GM04504 (cell line): Measurements from ENCODE around the gene ICOS.
A peak's percentile ranks its signal among the peaks of the same experiment; 100 is the strongest.

Experiments
- DNase-seq: peaks from one replicate; pipeline ENCODE4 v3.0.0-alpha.2; 2012; ENCODE audit warnings: low read depth

ICOS gene

GRCh38 chr2:203936535-203936934 is at the start of gene ICOS:
Gene ICOS (plus strand): TSS chr2:203936763. CDS start chr2:203936815, 52 bp downstream.
- no peak for DNase-seq

- DNase-seq, result no peak
Observed at GRCh38 chr2:203887677-203888076, 48.9 kb upstream of the ICOS start.

GRCh38 chr2:203889542-203889941 is 47.0 kb upstream of the ICOS start:
- DNase-seq, result no peak

GRCh38 chr2:203889944-203890343 is 46.6 kb upstream of the ICOS start:
- no peak for DNase-seq

GRCh38 chr2:203890733-203891132 is 45.8 kb upstream of the ICOS start:
- DNase-seq, result no peak

- DNase-seq, result no peak
Observed at GRCh38 chr2:203891474-203891873, 45.1 kb upstream of the ICOS start.

GRCh38 chr2:203892207-203892606 is 44.4 kb upstream of the ICOS start:
- no peak for DNase-seq

GRCh38 chr2:203893401-203893800 is 43.2 kb upstream of the ICOS start:
- DNase-seq, result no peak

- DNase-seq, result no peak
Observed at GRCh38 chr2:203893840-203894239, 42.7 kb upstream of the ICOS start.

- DNase-seq, result no peak
Observed at GRCh38 chr2:203894262-203894661, 42.3 kb upstream of the ICOS start.

GRCh38 chr2:203897544-203897943 is 39.0 kb upstream of the ICOS start:
- no peak for DNase-seq

- no peak for DNase-seq
Observed at GRCh38 chr2:203898657-203899056, 37.9 kb upstream of the ICOS start.

GRCh38 chr2:203900253-203900652 is 36.3 kb upstream of the ICOS start:
- no peak for DNase-seq

GRCh38 chr2:203904022-203904421 is 32.5 kb upstream of the ICOS start:
- no peak for DNase-seq

- no peak for DNase-seq
Observed at GRCh38 chr2:203905656-203906055, 30.9 kb upstream of the ICOS start.

GRCh38 chr2:203908066-203908796 is 28.3 kb upstream of the ICOS start:
- DNase-seq, result no peak

GRCh38 chr2:203908797-203909185 is 27.8 kb upstream of the ICOS start:
- DNase-seq, result no peak

GRCh38 chr2:203909261-203909967 is 27.1 kb upstream of the ICOS start:
- peak; percentile 44 for DNase-seq

- no peak for DNase-seq
Observed at GRCh38 chr2:203909974-203910373, 26.6 kb upstream of the ICOS start.

GRCh38 chr2:203913947-203914346 is 22.6 kb upstream of the ICOS start:
- DNase-seq, result no peak

GRCh38 chr2:203914546-203915182 is 21.9 kb upstream of the ICOS start:
- no peak for DNase-seq

GRCh38 chr2:203915256-203915655 is 21.3 kb upstream of the ICOS start:
- DNase-seq, result peak; percentile 7

- DNase-seq, result no peak
Observed at GRCh38 chr2:203916756-203917155, 19.8 kb upstream of the ICOS start.
